Measurements from ENCODE around the gene EDN3.

EDN3 gene

GRCh38 chr20:59300333-59301081 is at the start of gene EDN3:
Gene EDN3, plus strand, starts transcription at chr20:59300611. Its CDS starts 202 bp downstream, at chr20:59300813.
- Histone ChIP-seq H3K4me3 (ENCODE audit: low read depth in 1 of 2, low read length in 2 of 2) (no peak within 1 kb of the TSS), H3K9me3 (ENCODE audit: low read length) (no peaks in the 10 kb centered on the region), H3K27me3 (ENCODE audit: control insufficient read depth in 1 of 2, insufficient read depth in 2 of 2, low read length in 2 of 2) (peaks cover 0 to 4% of the 10 kb centered on the region in 2 donors), H3K4me1 (ENCODE audit: insufficient read depth, low read length) (no peaks in the 10 kb centered on the region), H3K27ac (ENCODE audit: low read depth, low read length) (no peak within 1 kb of the TSS), H3K36me3 (ENCODE audit: insufficient read depth, low read length) (no peaks in the 10 kb centered on the region), H3K9ac (ENCODE audit: low read length) (no peak within 1 kb of the TSS)

DNA sequence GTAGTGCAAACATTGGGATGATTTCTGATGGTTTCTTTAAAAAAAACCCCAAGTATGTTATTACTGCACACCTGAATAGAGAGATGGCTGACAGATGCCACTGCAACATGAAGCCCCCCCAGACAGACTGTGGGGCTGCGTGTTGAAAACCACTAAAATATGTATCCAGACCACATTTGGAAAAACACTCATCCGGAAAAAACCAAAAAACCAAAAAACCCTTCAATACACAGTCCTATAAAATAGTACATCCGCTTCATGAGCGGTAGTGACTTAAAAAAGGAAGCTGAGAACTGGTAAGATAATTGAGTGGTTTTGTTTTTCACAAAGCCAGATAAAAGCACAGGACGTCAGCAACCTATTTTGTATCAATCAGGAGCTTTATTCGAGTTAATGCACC is 47.1 kb upstream of the EDN3 start:
- no peaks in the 10 kb centered on the region for H3K27me3 ChIP-seq (ENCODE audit: control insufficient read depth in 1 of 2, insufficient read depth in 2 of 2, low read length in 2 of 2)
- no peaks in the 10 kb centered on the region for H3K36me3 ChIP-seq (ENCODE audit: insufficient read depth, low read length)
- no peaks in the 10 kb centered on the region for H3K4me1 ChIP-seq (ENCODE audit: insufficient read depth, low read length)
- peaks cover 3% of the 10 kb centered on the region for H3K9me3 ChIP-seq (ENCODE audit: low read length)
- no peak overlapping the region for H3K27ac ChIP-seq (ENCODE audit: low read depth, low read length)
- no peak overlapping the region for H3K9ac ChIP-seq (ENCODE audit: low read length)
- no peak overlapping the region for H3K4me3 ChIP-seq (ENCODE audit: low read depth in 1 of 2, low read length in 2 of 2)

GRCh38 chr20:59253779-59254319 is 46.6 kb upstream of the EDN3 start:
- Histone ChIP-seq H3K27me3 (ENCODE audit: control insufficient read depth in 1 of 2, insufficient read depth in 2 of 2, low read length in 2 of 2) (no peaks in the 10 kb centered on the region), H3K4me1 (ENCODE audit: insufficient read depth, low read length) (no peaks in the 10 kb centered on the region), H3K9ac (ENCODE audit: low read length) (no peak overlapping the region), H3K4me3 (ENCODE audit: low read depth in 1 of 2, low read length in 2 of 2) (no peak overlapping the region), H3K36me3 (ENCODE audit: insufficient read depth, low read length) (no peaks in the 10 kb centered on the region), H3K27ac (ENCODE audit: low read depth, low read length) (no peak overlapping the region), H3K9me3 (ENCODE audit: low read length) (peaks cover 3% of the 10 kb centered on the region)

- Histone ChIP-seq H3K4me3 (ENCODE audit: low read depth in 1 of 2, low read length in 2 of 2) (no peak overlapping the region), H3K4me1 (ENCODE audit: insufficient read depth, low read length) (no peaks in the 10 kb centered on the region), H3K9ac (ENCODE audit: low read length) (no peak overlapping the region), H3K36me3 (ENCODE audit: insufficient read depth, low read length) (no peaks in the 10 kb centered on the region), H3K27me3 (ENCODE audit: control insufficient read depth in 1 of 2, insufficient read depth in 2 of 2, low read length in 2 of 2) (no peaks in the 10 kb centered on the region), H3K9me3 (ENCODE audit: low read length) (peaks cover 3% of the 10 kb centered on the region), H3K27ac (ENCODE audit: low read depth, low read length) (no peak overlapping the region)
Measured at GRCh38 chr20:59255256-59255655, 45.2 kb upstream of the EDN3 start.

- H3K4me1 ChIP-seq (ENCODE audit: insufficient read depth, low read length) = no peaks in the 10 kb centered on the region
- H3K4me3 ChIP-seq (ENCODE audit: low read depth in 1 of 2, low read length in 2 of 2) = no peak overlapping the region
- H3K9me3 ChIP-seq (ENCODE audit: low read length) = no peaks in the 10 kb centered on the region
- H3K9ac ChIP-seq (ENCODE audit: low read length) = no peak overlapping the region
- H3K36me3 ChIP-seq (ENCODE audit: insufficient read depth, low read length) = no peaks in the 10 kb centered on the region
- H3K27ac ChIP-seq (ENCODE audit: low read depth, low read length) = no peak overlapping the region
- H3K27me3 ChIP-seq (ENCODE audit: control insufficient read depth in 1 of 2, insufficient read depth in 2 of 2, low read length in 2 of 2) = peaks cover 0 to 2% of the 10 kb centered on the region in 2 donors
Measured at GRCh38 chr20:59258221-59258621, 42.2 kb upstream of the EDN3 start.

DNA sequence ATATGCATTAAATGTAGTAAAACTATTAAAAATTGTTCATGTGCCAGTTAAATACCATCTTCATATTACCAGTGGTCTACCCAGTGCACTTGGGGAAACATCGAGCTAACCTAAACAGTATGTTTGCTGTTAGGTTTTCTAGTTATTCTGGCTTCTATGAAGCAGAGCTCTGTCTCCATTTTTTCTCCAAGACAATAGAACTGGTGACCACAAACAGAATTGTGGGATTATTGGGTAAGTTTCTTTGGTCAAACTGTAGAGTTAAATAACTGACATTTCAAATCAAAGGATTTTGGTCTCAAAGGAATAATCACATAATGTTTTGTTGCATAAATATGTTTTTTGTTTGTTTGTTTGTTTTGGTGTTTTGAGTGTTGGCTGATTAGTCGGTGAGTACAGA is 40.5 kb upstream of the EDN3 start:
- H3K9ac ChIP-seq (ENCODE audit: low read length) = no peak overlapping the region
- H3K4me1 ChIP-seq (ENCODE audit: insufficient read depth, low read length) = no peaks in the 10 kb centered on the region
- H3K36me3 ChIP-seq (ENCODE audit: insufficient read depth, low read length) = no peaks in the 10 kb centered on the region
- H3K9me3 ChIP-seq (ENCODE audit: low read length) = no peaks in the 10 kb centered on the region
- H3K27me3 ChIP-seq (ENCODE audit: control insufficient read depth in 1 of 2, insufficient read depth in 2 of 2, low read length in 2 of 2) = peaks cover 0 to 3% of the 10 kb centered on the region in 2 donors
- H3K4me3 ChIP-seq (ENCODE audit: low read depth in 1 of 2, low read length in 2 of 2) = no peak overlapping the region
- no peak overlapping the region for H3K27ac ChIP-seq (ENCODE audit: low read depth, low read length)

GRCh38 chr20:59265298-59265697 is 35.1 kb upstream of the EDN3 start:
- H3K4me3 ChIP-seq (ENCODE audit: low read depth in 1 of 2, low read length in 2 of 2) = no peak overlapping the region
- no peak overlapping the region for H3K27ac ChIP-seq (ENCODE audit: low read depth, low read length)
- H3K4me1 ChIP-seq (ENCODE audit: insufficient read depth, low read length) = no peaks in the 10 kb centered on the region
- H3K9me3 ChIP-seq (ENCODE audit: low read length) = no peaks in the 10 kb centered on the region
- peaks cover 3 to 7% of the 10 kb centered on the region in 2 donors for H3K27me3 ChIP-seq (ENCODE audit: control insufficient read depth in 1 of 2, insufficient read depth in 2 of 2, low read length in 2 of 2)
- no peak overlapping the region for H3K9ac ChIP-seq (ENCODE audit: low read length)
- H3K36me3 ChIP-seq (ENCODE audit: insufficient read depth, low read length) = no peaks in the 10 kb centered on the region

GRCh38 chr20:59268870-59269269 is 31.5 kb upstream of the EDN3 start:
- Histone ChIP-seq H3K27me3 (ENCODE audit: control insufficient read depth in 1 of 2, insufficient read depth in 2 of 2, low read length in 2 of 2) (peaks cover 0 to 7% of the 10 kb centered on the region in 2 donors), H3K4me1 (ENCODE audit: insufficient read depth, low read length) (no peaks in the 10 kb centered on the region), H3K27ac (ENCODE audit: low read depth, low read length) (no peak overlapping the region), H3K4me3 (ENCODE audit: low read depth in 1 of 2, low read length in 2 of 2) (no peak overlapping the region), H3K9ac (ENCODE audit: low read length) (no peak overlapping the region), H3K9me3 (ENCODE audit: low read length) (no peaks in the 10 kb centered on the region), H3K36me3 (ENCODE audit: insufficient read depth, low read length) (no peaks in the 10 kb centered on the region)

- no peaks in the 10 kb centered on the region for H3K4me1 ChIP-seq (ENCODE audit: insufficient read depth, low read length)
- no peak overlapping the region for H3K9ac ChIP-seq (ENCODE audit: low read length)
Measured at GRCh38 chr20:59269411-59270025, 30.9 kb upstream of the EDN3 start.

GRCh38 chr20:59270380-59270779 is 30.0 kb upstream of the EDN3 start:
- H3K9ac ChIP-seq (ENCODE audit: low read length) = no peak overlapping the region
- no peak overlapping the region for H3K4me3 ChIP-seq (ENCODE audit: low read depth in 1 of 2, low read length in 2 of 2)
- H3K27ac ChIP-seq (ENCODE audit: low read depth, low read length) = no peak overlapping the region
- no peaks in the 10 kb centered on the region for H3K9me3 ChIP-seq (ENCODE audit: low read length)
- H3K27me3 ChIP-seq (ENCODE audit: control insufficient read depth in 1 of 2, insufficient read depth in 2 of 2, low read length in 2 of 2) = peaks cover 0 to 7% of the 10 kb centered on the region in 2 donors
- no peaks in the 10 kb centered on the region for H3K4me1 ChIP-seq (ENCODE audit: insufficient read depth, low read length)
- H3K36me3 ChIP-seq (ENCODE audit: insufficient read depth, low read length) = no peaks in the 10 kb centered on the region

More at GRCh38 chr20:59269411-59270025, 30.9 kb upstream of the EDN3 start:
- H3K4me3 ChIP-seq (ENCODE audit: low read depth in 1 of 2, low read length in 2 of 2) = no peak overlapping the region
- no peaks in the 10 kb centered on the region for H3K9me3 ChIP-seq (ENCODE audit: low read length)
- H3K27me3 ChIP-seq (ENCODE audit: control insufficient read depth in 1 of 2, insufficient read depth in 2 of 2, low read length in 2 of 2) = peaks cover 0 to 7% of the 10 kb centered on the region in 2 donors
- H3K36me3 ChIP-seq (ENCODE audit: insufficient read depth, low read length) = no peaks in the 10 kb centered on the region
- no peak overlapping the region for H3K27ac ChIP-seq (ENCODE audit: low read depth, low read length)

DNA sequence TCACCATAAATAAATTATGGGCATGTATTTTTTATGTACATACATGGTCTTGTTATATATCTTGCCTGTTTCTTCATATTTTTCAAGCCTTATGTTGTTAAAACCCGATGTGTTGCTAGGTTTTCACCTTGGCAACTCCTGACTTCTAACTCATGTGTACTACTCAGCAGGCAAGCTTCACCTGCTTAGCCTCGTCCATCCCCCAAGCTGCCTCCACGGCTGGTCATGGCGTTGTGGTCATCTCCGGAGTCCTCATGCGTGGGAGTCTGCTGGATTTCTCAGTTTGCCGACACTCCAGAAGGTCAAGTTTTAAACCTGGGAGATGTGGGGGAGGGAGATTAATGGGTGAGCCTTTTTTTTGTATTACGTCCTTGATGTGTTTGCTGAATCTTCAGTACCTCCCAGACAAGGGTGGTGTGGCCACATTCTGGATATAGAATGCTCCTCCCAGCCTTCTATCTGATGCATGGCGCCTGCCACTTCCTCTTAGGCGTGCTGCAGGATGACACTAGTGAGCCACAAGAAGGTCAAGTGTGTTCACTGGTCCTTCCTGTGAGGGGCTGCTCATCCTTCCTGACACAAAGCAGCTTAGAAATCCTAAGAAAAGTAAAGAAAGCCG is 26.6 kb upstream of the EDN3 start:
- Histone ChIP-seq H3K27ac (ENCODE audit: low read depth, low read length) (no peak overlapping the region), H3K4me1 (ENCODE audit: insufficient read depth, low read length) (no peaks in the 10 kb centered on the region), H3K4me3 (ENCODE audit: low read depth in 1 of 2, low read length in 2 of 2) (no peak overlapping the region), H3K27me3 (ENCODE audit: control insufficient read depth in 1 of 2, insufficient read depth in 2 of 2, low read length in 2 of 2) (peaks cover 0 to under 1% of the 10 kb centered on the region in 2 donors), H3K9ac (ENCODE audit: low read length) (no peak overlapping the region), H3K36me3 (ENCODE audit: insufficient read depth, low read length) (no peaks in the 10 kb centered on the region), H3K9me3 (ENCODE audit: low read length) (no peaks in the 10 kb centered on the region)

All from muscle layer of colon (tissue), 2 donors.